Stimulated activated CD8-positive, alpha-beta memory T cell treated with anti-CD3 and anti-CD28 coated beads, Interleukin-2, amount 100 ng/mL, for 48 hours (primary cell): ENCODE results near the gene C1orf159.

Experiments used
- DNase-seq, 2 donors: peaks; one replicate each; pipeline ENCODE4 v3.0.0-alpha.2; 2020; ENCODE audit warnings: low read depth in 2 of 2

C1orf159 gene

DNA sequence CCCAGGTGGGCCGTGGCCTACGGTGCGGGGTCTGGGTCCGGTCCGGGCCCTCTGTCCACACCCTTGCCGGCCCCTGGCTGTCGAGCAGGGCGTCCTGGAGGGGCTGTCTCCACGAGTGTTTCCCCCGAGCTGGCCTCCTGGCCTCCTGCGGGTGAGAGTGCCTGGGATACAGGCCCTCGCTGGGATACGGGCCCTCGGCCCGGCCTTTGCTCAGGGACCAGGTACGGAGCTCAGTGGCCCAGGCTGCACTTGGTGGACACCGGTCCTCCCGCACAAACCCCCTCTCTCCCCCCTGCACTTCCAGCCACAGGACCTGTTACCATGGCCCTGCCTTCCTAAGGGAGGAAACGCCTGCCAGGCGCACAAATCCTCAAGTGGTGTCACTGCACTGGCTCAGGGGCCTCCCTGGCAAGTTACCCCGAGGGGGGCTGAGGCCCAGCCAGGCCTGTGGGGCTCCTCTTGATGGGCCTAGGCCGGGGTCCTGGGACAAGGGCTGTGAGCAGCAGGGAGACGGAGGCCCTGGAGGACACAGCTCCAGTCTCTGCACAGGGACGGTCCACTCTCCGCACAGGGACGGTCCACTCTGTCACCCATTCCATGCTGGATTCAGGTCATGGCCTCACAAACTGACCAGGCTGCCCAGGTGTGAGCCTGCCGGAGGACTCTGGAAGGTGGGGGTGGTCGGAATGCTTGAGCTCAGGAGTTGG is 23.6 kb downstream of the C1orf159 start:
- DNase-seq, result no peak

DNA sequence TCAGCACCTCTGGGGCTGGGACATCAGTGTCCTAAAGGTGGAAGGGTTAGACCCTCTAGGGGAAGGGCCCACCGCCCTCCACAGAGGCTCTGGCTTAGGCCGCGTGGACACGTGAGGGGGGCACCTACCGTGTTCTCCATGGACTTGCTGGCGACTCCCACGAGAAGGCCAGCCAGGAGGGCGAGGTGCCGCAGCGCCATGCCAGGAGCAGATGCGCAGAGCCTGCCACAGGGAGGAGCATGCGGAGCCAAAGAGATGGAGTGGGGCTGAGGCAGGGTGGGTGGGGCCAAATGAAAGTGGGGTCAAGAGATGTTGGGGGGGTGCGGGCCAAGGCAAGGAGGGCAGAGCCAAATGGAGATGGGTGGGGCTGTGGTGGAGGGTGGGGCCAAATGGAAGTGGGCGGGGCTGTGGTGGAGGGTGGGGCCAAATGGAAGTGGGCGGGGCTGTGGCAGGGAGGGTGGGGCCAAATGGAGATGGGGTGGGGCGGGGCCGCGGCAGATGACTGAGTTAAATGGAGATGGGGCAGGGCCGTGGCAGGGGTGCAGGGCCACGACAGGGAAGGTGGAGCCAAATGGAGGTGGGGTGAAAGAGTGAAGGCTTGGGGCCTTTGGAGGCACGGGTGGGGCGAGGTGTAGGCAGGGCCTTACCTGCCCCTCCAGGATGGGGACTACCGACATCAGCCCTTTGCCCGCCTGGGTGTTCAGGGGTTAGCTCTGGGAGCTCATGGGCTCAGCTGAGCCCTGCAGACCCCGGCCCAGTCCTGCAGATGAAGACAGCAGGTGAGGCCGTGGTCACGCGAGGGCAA is 24.3 kb downstream of the C1orf159 start:
- no peak for DNase-seq

DNA sequence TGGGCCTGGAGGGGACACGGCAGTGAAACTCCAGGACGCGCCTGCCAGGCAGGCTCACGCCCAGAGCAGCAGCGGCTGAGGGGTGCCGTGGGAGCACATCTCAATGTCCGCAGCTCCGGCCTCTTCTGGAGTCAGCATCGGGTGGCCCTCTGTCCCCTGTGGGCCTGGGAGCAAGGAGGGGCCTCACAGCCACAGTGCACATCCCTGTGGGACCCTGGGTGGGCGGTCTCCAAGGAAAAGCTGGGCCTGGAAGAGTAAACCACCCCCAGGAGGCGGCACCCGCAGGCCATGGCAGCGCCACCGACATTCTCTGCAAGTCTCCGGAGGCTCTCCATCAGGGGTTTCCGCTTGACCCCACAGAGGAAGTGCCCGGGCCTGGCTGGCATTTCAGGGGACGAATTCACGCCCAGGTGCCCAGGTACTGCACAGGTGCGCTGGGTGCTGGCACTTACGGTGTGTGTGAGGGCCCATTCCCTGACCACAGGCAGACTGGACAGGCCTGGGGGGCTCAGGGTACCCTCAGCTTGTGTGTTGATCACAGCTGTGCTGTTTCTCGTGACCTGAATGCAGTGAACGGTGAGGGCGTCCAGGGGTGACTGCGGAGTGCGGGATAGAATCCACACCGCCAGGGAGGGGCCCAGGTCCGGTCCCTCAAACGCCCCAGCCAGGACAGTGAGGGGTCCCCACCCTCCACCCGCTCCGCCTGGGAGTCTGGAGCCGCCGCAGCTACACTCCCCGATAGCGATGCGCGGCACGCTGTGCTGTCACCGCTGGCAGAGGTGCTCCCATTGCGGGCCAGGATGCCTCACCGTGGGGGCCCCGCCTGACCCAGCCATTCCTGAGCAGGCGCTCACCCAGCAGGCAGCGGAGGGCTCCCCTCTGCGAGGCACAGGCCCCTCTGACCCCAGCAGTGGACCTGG is 25.2 kb downstream of the C1orf159 start:
- DNase-seq, result no peak

DNA sequence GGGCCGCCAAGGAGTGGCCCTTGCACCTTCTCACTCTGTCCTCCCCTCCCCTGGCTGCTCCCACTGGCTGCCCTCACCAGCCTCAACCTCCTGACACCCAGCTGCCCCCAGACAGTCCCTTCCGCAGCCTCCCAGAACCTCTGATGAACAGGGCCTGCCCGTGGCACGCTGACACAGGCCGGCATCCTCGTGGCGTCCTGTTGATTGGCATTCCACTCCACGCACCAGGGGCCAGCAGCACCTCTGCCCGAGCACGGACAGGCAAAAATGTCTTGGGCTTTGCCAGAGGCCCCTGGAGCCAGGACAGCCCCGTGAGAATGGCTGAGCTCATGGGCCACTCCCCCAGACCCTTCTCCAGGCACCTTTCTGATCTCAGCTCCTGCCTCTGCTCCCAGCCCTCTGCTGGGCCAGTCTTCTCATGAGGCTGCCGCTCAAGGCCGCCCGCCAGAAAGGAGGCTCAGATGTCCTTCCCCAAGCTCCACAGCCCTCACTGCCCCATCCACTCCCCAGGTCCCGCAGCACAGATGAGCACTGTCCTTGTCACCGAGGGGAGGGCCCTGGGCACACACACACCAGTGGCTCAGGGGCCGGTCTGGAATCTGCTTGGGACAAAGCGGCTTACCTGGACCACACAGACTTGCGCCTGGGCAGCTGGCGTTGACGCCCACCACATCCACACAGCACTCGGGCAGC is 26.0 kb downstream of the C1orf159 start:
- no peak for DNase-seq

DNA sequence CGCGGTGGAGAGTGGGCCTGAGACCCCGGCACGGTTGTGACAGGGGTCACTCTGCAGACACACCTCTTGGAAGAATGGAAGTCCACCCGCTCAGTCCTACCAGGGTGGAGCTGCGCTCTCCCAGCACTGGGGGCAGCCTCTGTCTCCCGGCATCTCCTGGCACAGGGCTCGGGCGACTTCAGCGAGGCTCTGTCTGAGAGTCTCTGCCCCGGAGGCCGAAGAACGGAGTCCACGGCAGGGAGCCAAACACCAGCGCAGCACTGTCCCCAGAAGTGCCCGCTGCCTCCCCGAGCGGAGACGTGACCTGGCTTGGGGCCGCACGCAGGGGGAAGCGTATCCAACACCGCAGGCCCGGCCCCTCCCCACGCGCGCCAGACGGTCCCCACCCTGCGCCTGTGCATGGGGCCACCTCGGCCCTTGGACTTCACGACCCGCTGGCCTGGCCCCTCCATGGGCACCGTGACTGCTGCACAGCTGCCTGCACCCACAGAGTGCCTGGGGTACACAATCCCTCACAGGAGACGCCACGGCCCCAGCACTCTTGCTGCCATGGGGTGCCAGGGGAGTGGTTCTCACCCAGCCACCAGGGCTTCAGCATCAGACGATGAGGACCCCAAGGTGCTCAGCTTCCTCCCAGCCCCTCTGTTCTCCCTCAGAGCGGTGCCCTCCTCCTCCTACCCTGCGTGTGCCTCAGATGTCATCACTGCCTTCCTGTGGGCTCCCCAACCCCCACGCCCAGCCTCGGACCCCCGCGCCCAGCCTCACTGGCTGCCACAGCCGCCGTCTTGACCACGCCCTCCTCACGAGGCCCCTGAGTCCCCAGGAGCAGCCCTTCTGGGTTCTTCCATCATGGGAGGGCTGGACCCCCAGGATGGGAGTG is 26.8 kb downstream of the C1orf159 start:
- DNase-seq, result no peak

DNA sequence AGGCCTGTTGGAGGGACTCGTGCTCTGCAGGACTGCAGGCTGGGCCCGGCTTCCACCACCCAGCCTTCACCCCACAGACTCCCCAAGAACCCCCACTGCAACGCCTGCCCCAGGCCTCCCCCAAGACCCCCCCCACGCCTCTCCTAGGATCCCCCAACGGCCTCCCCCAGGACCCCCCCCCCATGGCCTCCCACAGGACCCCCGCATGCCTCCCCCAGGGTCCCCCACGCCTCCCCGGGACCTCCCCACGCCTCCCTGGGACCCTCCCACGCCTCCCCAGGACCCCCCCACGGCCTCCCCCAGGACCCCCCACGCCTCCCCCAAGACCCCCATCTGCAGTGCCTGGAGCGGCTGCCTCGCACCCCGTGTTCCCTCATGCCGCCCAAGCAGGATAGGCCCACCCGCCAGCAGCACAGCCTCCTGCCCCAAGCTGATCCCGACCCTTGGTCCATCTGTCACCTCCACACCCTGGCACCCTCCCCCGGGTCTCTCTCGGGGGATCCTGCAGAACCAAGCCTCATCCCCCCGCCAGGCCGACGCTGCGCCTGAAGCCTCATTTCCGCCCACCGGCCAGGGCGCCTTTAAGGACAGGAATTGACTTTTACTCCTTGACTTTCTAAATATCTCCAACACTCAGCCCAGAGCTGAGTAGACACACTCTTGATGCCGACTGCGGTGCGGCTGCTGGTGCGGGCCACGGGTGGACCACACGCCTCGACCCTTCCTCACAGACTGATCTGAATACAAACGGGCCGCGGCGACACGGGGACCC is 27.7 kb downstream of the C1orf159 start:
- no peak for DNase-seq

DNA sequence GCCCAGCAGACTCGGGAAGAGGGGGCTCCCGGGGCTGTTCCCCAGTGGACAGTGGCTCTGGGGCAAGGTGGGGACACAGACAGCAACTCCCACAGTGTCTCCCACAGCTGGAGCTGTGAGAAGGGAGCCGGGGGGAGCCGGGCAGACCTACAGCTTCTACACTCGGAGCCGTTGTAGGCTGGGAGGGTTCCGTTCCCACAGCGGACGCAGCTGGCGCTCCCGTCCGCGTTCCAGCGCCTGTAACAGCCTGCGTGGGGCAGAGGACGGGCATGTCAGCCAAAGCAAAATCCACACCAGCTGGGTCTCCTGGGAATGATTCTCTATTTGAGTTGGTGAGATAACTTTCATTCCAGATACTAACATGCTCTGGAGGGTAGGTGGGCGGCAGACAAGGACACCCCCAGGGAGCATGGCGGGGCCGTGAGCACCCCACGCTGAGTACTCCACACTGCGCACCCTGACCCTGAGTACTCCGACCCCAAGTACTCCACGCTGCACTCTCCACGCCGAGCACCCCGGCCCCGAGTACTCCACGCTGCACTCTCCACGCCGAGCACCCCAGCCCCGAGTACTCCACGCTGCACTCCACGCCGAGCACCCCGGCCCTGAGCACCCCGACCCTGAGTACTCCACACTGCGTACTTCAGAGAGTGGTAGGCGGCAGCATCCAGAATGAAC is 28.4 kb downstream of the C1orf159 start:
- DNase-seq, result no peak

DNA sequence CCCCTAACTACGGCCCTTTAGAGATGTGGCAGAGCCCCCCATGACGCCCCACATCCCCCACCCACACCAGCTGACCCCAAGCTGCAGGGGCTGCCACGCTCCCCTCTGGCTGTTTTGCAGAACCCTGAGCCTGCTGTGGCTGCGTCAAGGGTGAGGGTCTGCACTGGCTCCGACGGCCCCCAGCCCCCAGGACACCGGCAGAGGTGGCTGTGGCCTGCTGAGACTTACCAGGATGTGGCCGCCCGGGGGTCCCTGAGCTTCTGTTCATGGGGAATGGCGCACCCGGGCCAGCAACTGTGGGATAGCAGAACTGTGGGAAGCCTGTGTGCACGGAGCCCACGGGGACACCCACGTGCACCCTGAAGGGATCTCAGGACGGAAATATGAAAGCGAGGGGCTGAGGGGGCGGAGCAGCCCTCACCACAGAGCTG is 29.0 kb downstream of the C1orf159 start:
- DNase-seq, result no peak

DNA sequence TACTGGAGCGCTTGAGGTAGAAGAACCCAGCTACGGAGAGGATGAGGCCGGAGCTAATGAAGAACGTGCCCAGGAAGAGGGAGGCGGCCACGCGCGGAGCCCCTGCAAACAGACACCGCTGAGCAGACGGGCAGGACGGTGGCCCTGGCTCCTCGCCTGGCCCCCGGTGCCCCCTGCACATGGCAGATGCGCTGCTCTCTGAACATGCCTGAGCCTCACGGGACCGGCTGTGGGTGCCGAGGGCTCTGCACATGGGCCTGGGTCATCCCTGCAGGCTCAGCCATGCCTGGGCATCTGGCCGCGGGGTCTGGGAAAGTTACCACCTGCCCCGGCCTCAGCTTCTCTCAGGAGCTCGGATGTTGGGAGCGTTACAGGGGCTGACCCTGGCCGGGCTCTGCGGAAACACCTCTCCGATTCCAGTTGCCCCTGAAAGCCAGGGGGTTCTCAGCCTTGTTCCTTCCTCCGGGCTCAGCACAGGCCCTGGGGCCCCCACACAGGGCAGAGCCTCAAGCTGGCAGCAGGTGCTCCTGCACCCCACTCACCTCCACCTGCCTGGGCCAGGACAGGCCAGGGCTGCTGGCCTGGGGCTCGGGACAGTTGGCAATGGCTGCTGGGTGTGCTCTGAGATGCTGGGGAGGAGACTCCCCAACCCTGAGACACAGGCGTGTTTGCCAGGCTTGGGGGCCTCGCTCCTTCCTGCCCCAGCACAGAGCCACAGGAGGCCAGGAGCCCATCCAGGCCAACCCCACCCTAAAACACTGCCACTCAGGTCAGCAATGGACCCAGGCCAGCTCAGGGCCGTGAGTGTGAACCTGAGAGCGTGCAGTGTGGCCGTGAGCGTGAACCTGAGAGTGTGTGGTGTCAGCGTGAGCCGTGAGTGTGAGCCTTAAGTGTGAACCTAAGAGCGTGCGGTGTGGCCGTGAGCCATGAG is 29.7 kb downstream of the C1orf159 start:
- no peak for DNase-seq

DNA sequence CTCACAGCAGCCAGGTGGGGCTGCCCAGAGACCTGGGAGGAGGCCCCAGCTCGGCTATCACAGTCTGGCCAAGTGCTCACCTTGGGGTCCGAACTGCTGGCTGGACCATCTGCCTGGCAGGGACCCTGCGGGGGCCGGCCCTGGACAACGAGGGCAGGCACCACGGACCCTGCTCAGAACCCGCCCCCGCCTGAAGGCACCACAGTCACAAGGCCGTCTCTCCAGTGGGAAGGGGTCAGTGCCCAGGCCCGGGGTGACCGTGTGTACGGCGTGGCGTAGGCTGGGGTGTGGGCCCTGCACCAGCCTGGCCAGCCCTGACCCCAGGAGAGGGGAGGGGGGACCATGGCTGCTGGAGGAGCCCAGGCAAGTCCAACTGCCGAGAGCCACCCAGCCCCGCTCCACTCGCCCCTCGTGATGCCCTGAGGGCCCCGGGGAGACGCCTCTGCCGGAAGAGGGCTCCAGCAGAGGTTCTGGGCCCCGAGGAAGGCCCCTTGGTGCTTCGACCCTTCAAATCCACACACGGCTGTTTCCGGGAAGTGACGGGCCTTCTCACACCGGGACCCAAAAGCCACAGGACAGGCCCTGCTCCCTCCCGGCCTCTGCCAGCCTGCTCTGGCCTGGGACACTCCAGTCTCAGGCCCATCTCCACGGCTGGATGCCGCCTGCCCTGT is 30.6 kb downstream of the C1orf159 start:
- DNase-seq, result no peak

DNA sequence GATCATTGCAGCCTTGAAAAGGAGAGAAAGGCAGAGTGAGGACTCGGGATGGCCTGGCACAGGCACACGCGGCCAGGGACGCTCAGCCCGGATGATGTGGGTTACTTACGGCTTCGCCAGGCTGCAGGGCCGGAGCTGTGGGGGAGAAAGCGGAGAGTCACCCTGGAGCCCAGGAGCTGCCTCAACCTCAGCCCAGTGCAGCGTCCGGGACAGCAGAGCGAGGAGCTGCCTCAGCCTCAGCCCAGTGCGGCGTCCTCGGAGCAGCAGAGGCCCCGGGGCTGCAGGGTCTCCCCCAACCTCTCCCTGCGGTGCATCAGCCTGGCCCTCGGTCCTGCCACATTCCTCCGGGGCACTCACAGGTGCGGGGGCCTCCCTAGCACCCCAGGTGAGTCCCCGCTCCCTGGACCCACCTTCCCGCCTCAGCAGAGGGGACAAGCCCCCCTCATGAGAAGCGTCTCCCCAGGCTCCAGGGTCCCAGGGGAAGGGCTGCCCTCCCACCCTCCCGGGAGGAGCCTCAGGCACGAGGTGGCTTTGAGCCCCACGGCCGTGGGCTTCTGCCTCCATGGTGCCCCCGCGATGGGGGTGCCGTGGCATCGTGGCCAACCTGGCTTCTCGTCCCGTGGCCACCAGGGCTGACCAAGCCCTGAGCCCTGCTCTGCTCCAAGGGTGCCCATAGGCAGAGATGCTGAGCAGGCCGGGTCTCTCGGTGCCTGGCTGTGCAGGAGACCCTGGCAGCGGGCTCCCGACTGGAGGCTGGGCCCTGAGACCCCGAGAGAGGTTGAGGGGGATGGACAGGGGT is 31.3 kb downstream of the C1orf159 start:
- no peak for DNase-seq

DNA sequence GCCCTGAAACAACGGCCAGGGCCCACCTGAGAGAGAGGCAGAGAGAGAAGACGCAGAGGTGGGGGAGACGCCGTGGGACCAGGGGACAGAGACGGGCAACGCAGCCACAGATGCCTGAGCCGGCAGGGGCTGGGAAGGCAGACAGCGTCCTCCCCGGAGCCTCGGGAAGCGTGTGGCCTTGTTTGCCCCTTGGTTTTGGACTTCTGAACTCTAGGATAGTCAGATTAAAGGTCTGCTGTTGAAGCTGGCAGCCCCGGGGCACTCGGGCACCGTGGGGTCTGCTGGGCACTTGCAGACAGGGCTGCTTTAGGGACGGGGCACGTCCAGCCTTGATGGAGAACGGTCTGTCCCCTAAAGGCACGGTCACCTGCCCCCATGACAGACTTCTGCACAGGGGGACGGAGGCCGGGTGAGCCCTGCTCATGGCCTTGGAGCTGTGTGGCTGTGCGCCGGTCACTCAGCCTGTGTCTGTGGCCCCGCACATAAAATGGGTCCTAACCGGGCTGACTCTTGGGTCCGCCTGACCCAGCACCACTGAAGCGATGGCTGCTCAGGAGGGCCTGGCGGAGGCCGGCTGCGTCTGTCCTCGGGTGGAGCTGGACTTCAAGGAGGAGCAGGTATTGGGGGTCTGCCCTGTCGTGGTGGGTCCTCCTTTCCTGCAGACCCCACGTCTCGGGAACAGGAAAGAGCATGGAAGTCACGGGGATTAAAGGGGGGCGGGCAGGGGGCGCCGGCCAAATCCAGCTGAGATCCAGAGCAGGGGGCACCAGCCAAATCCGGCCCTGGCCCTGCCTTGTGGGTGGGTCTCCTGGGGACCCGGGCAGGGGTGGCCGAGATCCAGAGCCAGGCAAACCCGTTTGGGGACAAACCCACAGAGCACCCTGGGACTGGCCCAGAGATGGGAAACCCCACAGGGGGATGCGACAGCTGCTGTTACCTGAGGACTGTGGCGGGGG is 32.2 kb downstream of the C1orf159 start:
- no peak for DNase-seq

DNA sequence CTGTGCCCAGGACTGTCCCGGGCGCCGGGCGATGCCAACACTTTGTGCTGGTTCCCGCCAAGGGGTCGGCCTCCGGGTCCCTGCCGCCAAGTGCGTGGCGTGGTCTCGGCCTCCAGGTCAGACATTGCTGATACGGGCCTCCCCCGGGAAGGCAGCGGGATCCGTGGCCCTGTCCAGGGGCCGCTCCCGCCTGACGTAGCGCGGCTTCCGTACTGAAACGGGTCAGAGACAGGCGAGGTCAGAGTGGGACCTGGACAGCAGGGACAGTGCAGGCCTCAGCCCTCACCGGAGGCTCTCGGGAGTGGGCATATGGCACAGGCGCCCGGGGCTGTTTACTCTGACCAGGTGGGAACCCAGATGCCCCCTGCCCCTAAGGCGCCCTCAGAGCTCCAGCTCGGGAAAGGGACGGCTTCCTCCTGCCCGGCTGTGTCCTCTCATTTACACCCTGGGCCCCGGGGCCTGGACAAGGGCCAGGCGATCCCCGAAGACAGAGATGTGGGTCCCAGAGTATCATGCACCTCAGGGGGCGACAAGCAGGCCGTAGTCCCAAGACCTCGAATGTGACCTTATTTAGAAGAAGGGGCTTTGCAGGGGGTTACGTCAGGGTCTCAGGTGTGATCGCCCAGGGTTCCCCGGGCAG is 33.0 kb downstream of the C1orf159 start:
- no peak for DNase-seq

DNA sequence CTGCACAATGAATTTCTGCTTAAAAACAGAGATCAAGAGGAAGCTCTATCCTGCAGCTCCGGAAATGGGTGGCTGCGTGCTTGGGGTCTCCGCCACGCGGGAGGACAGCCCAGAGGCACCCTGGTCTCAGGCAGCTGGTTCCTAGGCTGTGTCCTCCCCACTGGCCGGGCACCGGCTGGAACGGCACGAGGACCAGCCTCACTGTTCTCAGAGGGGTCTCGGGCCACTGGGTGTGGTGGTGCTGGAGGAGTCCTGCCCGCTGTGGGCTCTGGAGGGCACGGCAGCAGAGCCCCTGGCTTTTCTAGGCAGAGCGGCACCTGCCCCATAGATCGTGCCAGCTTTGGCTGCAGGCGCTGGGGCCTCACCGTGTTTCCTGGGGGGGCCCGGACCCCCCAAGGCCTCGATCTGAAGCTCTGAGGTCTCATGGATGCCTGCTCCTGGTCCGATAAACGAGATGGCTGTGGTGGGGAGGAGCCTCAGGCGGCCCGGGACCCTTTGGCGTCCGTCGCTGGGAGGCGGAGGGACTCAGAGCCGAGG is 33.6 kb downstream of the C1orf159 start:
- DNase-seq, result no peak
